Limb (tissue), 2 donors: ENCODE data around the gene CSF3R.

Experiments used
- DNase-seq, 2 donors: peaks; one replicate each; pipeline ENCODE4 v3.0.0-alpha.2; 2016; ENCODE audit errors: extremely low spot score in 2 of 2

CSF3R gene

DNA sequence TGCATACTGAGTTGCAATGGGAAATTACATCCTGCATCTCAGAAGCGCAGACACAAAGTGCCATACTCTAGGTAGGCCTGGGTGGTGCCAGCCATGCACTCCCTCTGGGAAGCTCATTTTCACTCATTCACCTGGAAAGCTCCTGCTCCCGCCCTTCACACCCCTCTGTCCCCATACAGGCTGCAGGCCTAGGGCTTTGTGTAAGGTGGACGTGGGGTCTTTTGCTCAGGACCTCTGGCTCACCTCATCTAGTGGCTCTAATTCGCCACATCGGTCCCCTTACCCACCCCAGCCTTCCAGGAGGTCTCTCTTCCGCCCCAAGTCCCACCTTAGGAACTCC lies 19.3 kb downstream of the CSF3R start:
- DNase-seq, result no peak

DNA sequence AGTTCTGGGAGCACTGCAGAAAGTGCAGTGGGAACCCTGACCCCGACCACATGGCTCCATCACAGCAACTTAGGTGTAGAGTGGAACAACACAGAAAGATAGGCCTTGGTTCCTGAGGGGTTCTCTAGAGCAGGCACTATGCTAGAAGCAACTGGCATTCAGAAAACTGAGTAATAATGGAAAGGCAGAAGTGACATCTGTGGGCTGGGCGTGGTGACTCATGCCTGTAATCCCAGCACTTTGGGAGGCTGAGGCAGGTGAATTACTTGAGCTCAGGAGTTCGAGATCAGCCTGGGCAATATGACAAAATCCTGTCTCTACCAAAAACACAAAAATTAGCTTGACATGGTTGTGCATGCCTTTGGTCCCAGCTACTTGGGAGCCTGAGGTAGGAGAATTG lies 23.8 kb downstream of the CSF3R start:
- no peak for DNase-seq

DNA sequence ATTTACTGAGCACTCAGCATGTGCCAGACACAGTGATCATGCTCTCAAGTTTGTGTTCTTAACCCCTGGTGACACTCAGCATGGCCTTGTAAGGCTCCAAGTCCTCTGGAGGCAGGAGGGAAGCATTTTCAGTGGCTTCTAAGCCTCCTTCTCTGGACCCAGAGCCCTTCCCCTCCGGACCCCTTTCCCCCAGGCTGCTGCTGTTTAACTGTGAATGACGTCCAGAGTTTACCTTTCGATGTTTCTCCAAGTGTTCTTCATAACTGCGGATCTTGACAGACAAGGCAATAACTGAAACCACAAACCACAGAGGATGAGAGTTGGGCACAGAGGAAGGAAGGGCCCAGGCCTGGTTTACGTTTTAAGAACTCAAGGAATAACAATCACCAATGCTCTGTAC lies 25.0 kb downstream of the CSF3R start:
- DNase-seq, result no peak

DNA sequence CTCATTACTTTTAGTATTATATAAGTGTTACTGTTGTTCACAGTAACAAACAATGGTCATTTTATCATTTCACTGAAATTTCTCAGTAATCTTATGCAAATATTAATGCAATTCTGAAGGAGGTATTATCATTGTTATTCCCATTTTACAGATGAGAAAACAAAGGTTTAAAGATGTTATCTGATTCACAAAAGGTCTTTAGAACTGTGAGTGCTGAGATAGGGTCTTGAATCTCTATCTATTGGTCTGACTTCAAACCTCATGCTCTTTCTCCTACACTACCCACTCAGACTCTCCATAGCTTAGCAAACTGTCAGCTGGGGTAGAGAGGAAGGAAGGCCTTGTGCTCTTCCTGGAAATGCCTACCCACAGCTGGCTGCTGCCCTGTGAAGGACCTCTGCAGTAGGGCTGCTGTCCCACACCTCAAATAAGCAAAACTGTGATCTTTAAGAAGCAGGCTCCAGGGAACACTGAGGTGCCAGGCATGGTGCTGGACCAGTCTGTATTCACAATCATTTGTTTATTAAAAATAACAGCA lies 26.3 kb downstream of the CSF3R start:
- DNase-seq, result no peak

- DNase-seq, result no peak
Observed at GRCh38 chr1:36455386-36455785, 27.3 kb downstream of the CSF3R start.

- DNase-seq, result no peak
Observed at GRCh38 chr1:36453600-36454388, 28.9 kb downstream of the CSF3R start.

- DNase-seq, result no peak
Observed at GRCh38 chr1:36453051-36453450, 29.7 kb downstream of the CSF3R start.

GRCh38 chr1:36450919-36451305 lies 31.8 kb downstream of the CSF3R start:
- DNase-seq, result no peak

DNA sequence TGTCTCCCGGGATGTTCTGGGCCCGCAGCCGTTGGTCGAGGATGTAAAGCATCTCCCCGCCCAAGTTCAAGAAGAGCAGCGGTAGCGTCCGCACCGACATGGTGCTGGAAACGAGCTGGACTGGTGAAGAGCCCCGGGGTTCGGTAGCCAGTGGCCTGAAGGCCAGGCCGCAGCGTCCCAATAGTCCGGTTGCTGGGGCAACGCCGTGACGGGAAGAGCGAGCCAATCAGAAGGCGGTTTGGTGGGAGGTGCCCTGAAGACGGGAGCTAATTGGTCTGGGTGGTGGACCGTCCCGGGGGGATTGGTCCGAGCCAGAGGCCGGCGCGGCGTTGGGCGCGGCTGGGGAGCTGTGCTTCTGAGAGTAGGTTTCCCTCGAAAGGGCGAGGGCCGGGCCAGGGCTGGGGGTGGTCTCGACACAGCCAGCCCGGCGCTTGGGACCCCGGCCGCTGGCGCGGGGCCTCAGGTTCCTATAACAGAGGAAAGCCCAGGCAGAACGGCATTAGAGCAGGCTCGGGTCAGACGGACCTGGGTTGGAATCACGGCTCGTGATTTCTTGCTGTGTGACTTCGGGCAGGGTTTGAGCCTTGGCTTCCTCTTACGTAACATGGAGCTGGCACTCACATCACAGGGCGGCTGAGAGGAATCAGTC lies 32.3 kb downstream of the CSF3R start, which contains the start of gene OSCP1:
OSCP1 (minus strand) TSS at position 182 of the 649 bp plus-strand sequence; CDS start at position 100, 82 bp downstream.
- DNase-seq, result peak; percentile 94 to 97

DNA sequence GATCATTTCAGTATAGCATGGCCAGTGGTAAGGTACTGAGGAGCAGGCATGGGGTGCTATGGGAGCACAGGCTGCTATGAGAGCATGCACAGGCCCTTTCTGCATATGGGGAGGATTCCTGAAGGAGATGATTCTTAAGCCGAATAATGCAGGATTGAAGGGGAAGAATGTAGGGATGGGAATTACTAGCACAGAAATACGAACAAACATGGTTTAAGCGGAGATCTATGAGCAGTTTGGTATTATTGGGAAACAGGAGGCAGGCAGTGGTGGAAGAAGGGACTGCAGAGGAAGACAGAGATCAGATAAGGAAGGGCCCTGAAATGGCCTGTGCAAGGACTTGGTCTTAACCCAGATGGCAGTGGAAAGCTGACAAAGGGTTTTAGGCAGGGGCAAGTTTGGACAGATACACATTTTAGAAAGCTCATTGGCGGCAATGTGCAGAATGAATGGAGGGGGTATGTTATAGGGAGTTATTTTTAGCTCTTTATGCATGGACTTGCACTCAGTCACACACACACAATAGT lies 34.1 kb downstream of the CSF3R start:
- no peak for DNase-seq

- DNase-seq, result no peak
Observed at GRCh38 chr1:36447450-36447849, 35.3 kb downstream of the CSF3R start.

DNA sequence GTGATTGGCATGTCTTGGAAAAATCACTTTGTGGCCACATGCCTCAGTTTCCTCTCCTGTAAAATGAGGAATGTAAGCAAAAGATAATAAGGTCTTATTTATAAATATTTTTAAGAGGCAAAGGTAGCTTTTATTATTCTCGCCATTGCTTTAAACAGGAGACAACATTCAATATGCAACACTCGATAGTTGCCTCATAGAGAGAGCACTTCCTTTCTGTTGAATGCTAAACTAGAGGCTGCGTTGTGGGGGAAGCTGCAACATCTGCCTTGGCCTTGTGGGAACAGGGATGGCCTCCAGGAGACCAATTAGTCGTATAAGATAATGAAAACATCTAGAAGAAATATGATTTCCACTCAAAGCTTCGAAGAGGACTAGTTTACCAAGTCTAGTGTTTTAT lies 36.0 kb downstream of the CSF3R start:
- DNase-seq, result no peak

DNA sequence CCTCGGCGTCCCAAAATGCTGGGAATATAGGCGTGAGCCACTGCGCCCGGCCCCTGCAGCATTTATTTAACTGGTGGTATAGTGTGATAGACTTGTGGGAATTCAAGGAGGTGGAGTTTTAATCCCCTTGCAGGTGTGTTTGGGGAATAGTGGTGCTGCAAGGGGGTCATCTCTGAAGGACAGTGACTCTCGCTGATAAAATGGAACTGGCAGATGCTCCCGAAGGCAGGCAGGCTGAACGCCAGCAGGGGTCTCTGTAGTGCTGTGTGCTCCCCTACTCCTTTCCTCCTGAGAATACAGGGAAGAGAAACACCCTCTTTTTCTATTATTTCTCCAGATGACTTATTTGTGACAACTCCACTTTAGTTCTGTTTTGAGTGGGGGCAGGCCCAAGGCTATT lies 36.4 kb downstream of the CSF3R start:
- DNase-seq, result no peak

- no peak for DNase-seq
Observed at GRCh38 chr1:36443297-36443696, 39.4 kb downstream of the CSF3R start.

DNA sequence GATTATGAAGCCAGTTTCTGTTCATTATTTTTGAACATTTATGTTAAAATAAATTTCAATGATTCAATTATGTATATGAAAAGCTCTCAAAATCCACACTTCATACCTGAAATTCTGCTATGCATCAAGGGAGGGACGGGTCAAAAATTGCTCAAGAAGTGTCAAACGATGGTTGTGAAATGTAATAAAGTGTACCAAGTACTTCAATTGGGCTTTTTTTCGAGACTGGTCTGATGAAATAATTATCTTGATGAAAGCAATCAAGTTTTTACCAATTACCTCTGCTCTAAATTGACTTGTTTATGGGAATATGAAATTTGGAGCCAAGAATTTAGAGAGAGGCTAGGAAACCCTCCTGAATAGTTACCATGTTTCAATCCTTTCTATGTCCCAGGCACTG lies 40.4 kb downstream of the CSF3R start:
- no peak for DNase-seq

DNA sequence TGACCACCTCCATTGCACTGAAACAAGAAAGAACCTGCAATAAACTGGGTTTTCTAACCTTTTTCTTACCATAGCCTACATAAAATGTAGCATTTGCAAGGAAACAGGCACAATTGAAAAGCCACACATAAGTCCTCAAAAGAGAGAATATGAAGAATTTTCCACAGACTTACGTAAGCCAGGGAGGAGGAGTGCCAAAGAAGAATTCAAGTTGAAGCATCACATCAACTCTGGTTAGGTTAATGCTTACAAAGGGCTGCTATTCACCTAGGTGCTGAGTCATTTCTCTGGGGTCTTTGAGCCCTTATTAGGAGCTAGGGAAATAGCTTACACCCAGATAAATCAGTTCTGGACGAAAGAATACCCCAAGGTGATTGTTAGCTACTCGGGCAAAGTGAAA lies 42.1 kb downstream of the CSF3R start:
- DNase-seq, result no peak

GRCh38 chr1:36440044-36440443 lies 42.7 kb downstream of the CSF3R start:
- DNase-seq, result no peak

GRCh38 chr1:36438715-36439114 lies 44.0 kb downstream of the CSF3R start:
- no peak for DNase-seq

GRCh38 chr1:36436821-36437220 lies 45.9 kb downstream of the CSF3R start:
- DNase-seq, result no peak

GRCh38 chr1:36433102-36433501 lies 49.6 kb downstream of the CSF3R start:
- no peak for DNase-seq

GRCh38 chr1:36432616-36433015 lies 50.1 kb downstream of the CSF3R start:
- DNase-seq, result no peak

DNA sequence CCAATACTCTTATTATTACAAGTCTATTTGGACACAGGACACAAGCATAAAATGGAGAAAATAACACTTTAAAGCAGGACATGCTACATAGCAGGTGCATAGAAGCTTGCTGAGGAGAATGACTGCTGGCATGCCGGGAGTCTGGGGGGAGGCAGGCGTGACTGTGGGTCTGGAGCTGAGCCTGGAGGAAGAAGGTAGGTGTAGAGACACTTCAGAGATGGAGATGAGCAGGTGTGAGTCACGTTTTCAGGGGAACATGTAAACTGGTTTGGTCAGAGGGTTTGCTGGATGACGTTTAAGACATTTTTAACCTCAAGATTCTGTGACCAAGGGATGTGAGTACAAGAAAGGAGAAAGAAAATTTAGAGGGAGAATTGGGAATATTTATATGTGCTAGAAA lies 56.9 kb downstream of the CSF3R start:
- DNase-seq, result no peak

- DNase-seq, result no peak
Observed at GRCh38 chr1:36421649-36422048, 61.1 kb downstream of the CSF3R start.
